ENCODE measurements around the gene AMIGO1.
A peak's percentile ranks its signal among the peaks of the same experiment; 100 is the strongest.

AMIGO1 gene

DNA sequence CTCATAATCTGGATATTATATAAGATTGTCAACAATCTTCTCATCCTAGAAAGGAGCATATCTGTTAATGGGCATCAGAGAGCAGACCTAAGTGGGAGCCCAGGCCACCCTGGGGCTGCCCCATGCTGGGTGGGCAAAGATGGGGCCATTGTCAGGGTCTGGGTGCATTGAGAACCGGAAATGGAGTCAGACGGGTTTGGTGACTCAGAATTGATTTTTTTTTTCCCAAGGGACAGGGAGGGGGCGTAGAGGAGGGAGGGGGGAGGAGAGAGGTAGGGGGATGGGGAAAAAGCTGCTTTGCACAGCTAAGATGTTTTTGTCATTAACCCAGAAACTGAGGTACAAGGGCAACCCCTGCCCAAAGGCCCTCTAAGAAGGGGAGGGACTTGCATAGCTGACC lies 24.5 kb downstream of the AMIGO1 start:
- Histone ChIP-seq H3K36me3 (ENCODE audit: control insufficient read depth, insufficient read depth, low read length) (peaks cover 11% of the 10 kb centered on the region), H3K4me1 (ENCODE audit: control insufficient read depth, insufficient read depth, low read length) (peaks cover 3% of the 10 kb centered on the region), H3K9me3 (ENCODE audit: control insufficient read depth, insufficient read depth, low read length) (no peaks in the 10 kb centered on the region), H3K27me3 (ENCODE audit: control insufficient read depth, insufficient read depth, low read length) (peaks cover 2% of the 10 kb centered on the region), H3K9ac (ENCODE audit: low read depth, low read length) (no peak overlapping the region), H3K4me3 (ENCODE audit: low read depth, low read length) (peak overlapping the region; percentile 96)

DNA sequence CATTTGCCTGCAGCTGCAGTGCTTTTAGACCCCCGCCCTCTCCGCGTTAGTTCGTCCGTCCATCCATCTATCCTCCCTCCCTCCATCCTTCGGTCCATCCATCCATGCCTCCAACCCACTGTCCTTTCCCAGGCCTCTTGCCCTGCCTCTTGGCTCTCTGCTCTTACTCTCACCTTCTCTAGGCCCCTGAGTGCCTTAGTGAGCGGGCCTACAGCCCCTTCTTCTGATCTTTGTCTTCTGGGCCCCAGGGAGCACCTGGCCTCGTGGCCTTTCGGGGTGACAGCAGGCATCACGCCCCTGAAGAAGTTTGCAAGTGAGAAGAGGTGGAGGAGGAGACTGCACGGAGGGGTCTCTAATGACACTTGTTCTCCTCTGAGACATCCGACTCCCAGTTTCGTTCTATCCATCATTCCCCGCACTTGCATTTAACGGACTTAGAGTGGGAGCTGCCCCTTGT lies 25.0 kb downstream of the AMIGO1 start:
- H3K36me3 ChIP-seq (ENCODE audit: control insufficient read depth, insufficient read depth, low read length): peaks cover 11% of the 10 kb centered on the region
- peak overlapping the region; percentile 49 for H3K9ac ChIP-seq (ENCODE audit: low read depth, low read length)
- peaks cover 2% of the 10 kb centered on the region for H3K27me3 ChIP-seq (ENCODE audit: control insufficient read depth, insufficient read depth, low read length)
- H3K4me3 ChIP-seq (ENCODE audit: low read depth, low read length): peak overlapping the region; percentile 96
- H3K4me1 ChIP-seq (ENCODE audit: control insufficient read depth, insufficient read depth, low read length): peaks cover 3% of the 10 kb centered on the region
- no peaks in the 10 kb centered on the region for H3K9me3 ChIP-seq (ENCODE audit: control insufficient read depth, insufficient read depth, low read length)

DNA sequence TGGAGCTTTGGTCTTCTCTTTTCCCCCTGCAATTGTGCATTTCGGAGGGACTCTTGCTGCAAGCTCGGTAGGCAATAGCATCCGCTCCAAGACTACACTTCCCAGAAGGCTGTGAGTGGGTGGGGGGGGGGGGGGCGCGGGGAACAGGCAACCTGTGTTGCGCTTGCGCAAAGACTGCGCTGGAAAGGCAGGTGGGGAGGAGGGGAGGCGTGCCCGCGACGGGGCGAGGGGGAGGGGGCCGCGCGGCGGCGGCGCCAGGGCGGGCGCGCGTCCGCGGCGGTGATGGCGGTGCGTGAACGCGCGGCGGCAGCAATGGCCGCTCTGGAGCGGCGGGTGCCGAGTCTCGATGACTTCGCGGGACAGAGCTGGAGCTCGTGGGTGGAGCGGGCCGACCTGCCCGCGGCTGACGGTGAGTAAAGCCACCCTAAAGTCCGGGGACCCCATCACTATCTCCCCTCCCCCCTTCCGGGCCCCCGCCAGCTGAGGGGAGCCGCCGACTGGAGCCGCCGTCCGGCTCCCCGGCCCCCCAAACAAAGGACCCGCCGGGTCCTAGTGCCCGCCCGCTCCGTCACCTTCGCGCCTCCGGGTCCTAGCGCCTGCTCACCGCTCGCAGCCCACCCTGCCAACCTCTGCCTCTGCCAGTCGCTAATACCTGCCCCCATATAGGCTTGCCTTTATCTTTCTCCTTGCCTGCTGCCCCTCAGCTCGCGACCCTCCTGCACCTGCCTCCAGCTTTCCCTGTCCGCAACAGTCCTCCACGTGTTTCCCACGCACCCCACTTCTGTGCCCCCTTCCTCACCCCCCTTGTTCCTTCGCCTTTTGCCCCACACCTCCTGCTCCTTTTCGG lies 25.6 kb downstream of the AMIGO1 start, which contains the start of gene ATXN7L2:
ATXN7L2 (plus strand) TSS at position 234 of the 847 bp plus-strand sequence; CDS start at position 283, 49 bp downstream.
- Histone ChIP-seq H3K27me3 (ENCODE audit: control insufficient read depth, insufficient read depth, low read length) (peaks cover 2% of the 10 kb centered on the region), H3K9me3 (ENCODE audit: control insufficient read depth, insufficient read depth, low read length) (no peaks in the 10 kb centered on the region), H3K36me3 (ENCODE audit: control insufficient read depth, insufficient read depth, low read length) (peaks cover 11% of the 10 kb centered on the region), H3K9ac (ENCODE audit: low read depth, low read length) (peak within 1 kb of the TSS; percentile 85), H3K4me3 (ENCODE audit: low read depth, low read length) (peak within 1 kb of the TSS; percentile 96), H3K4me1 (ENCODE audit: control insufficient read depth, insufficient read depth, low read length) (peaks cover 3% of the 10 kb centered on the region)

DNA sequence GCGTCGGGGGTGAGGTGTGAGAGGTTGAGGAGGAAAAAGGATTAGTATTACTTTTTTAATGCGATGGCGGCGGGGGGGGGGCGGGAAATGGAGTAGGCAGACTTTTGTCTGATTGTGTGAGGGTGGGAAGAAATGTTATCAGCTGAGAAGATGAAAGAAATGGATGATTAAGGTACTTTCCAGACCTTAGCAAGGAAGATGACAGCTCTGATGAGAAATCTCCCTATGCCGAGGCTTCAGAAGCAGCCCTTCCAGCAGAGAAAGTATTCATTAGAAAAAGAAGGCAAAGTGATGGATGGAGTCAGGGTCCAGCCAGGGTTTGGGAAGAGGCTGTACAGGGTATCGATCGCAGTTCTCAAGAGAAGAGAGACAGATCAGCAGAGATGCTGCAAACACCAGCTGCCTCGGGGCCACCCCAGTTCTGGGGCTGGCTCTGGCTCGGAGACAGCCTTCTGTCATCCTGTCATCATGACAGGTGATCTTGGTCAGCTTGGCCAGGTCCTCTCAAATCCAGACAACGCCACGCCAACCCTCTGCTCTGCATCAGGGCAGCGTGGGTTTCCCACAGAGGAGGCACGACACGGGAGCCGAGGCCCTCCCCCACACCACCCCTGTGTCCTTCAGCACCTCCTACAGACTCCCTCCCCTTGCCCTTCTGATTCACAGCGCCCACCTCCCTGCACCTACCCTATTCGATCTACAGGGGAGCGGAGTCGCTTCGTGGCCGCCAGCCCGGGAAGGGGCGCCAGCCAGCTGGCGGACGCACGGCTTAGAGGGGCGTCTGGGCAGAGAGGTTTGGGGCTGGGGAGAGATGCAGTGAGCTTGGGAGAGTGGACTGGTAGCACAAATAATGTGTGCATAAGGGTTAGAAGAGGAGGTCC lies 26.5 kb downstream of the AMIGO1 start:
- Histone ChIP-seq H3K9ac (ENCODE audit: low read depth, low read length) (no peak overlapping the region), H3K27me3 (ENCODE audit: control insufficient read depth, insufficient read depth, low read length) (peaks cover 2% of the 10 kb centered on the region), H3K4me1 (ENCODE audit: control insufficient read depth, insufficient read depth, low read length) (peaks cover 3% of the 10 kb centered on the region)

DNA sequence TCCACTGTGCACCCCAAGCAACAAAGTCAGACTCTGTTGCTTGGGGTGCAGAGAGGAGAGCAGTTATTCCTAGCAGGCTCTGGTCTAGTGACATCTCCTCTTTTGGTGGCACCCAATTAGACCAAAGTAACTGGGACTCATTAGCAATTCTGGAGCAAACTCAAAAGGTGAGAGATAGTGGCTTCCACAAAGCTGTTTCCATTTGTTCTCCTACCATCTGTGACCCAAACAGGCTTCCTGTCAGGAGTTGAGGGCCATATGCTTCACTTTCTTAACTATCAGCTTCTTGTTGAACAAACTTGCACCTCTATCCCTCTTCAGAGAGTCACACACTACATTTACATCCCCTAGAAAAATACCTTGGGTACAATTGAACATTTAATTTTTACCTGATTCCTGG lies 27.3 kb downstream of the AMIGO1 start:
- no peak overlapping the region for H3K9ac ChIP-seq (ENCODE audit: low read depth, low read length)
- H3K4me1 ChIP-seq (ENCODE audit: control insufficient read depth, insufficient read depth, low read length): peaks cover 3% of the 10 kb centered on the region
- no peak overlapping the region for H3K4me3 ChIP-seq (ENCODE audit: low read depth, low read length)

More for the DNA sequence above, 26.5 kb downstream of the AMIGO1 start:
- H3K36me3 ChIP-seq (ENCODE audit: control insufficient read depth, insufficient read depth, low read length): peaks cover 8% of the 10 kb centered on the region
- H3K4me3 ChIP-seq (ENCODE audit: low read depth, low read length): peak overlapping the region; percentile 87
- H3K9me3 ChIP-seq (ENCODE audit: control insufficient read depth, insufficient read depth, low read length): no peaks in the 10 kb centered on the region

DNA sequence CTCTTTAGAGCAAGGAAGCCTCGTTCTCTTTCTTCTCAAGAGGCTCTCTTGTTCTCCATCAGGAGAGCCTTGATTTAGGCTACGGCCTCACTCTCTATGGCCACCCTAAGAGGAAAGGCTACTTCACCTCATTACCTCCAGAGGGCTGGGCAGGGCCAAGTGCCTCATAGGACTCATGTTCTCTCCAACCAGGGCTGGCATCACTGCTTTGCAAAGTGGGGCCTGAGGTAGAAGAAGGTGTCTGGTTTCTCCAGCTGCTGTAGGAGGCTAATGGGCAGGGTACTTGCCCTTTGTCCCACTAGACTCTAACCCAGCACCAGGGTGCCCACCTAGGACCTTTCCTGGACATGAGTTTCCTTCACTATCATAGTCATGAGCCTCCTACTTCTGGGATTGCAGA lies 27.9 kb downstream of the AMIGO1 start:
- Histone ChIP-seq H3K9ac (ENCODE audit: low read depth, low read length) (no peak overlapping the region), H3K36me3 (ENCODE audit: control insufficient read depth, insufficient read depth, low read length) (peaks cover 4% of the 10 kb centered on the region), H3K4me3 (ENCODE audit: low read depth, low read length) (no peak overlapping the region), H3K4me1 (ENCODE audit: control insufficient read depth, insufficient read depth, low read length) (peaks cover 3% of the 10 kb centered on the region), H3K9me3 (ENCODE audit: control insufficient read depth, insufficient read depth, low read length) (no peaks in the 10 kb centered on the region), H3K27me3 (ENCODE audit: control insufficient read depth, insufficient read depth, low read length) (peaks cover 2% of the 10 kb centered on the region)

More for the DNA sequence above, 27.3 kb downstream of the AMIGO1 start:
- H3K9me3 ChIP-seq (ENCODE audit: control insufficient read depth, insufficient read depth, low read length): no peaks in the 10 kb centered on the region
- peaks cover 2% of the 10 kb centered on the region for H3K27me3 ChIP-seq (ENCODE audit: control insufficient read depth, insufficient read depth, low read length)
- H3K36me3 ChIP-seq (ENCODE audit: control insufficient read depth, insufficient read depth, low read length): peaks cover 4% of the 10 kb centered on the region

GRCh38 chr1:109479901-109480300 lies 29.6 kb downstream of the AMIGO1 start:
- no peaks in the 10 kb centered on the region for H3K4me1 ChIP-seq (ENCODE audit: control insufficient read depth, insufficient read depth, low read length)
- no peak overlapping the region for H3K4me3 ChIP-seq (ENCODE audit: low read depth, low read length)
- H3K27me3 ChIP-seq (ENCODE audit: control insufficient read depth, insufficient read depth, low read length): peaks cover 2% of the 10 kb centered on the region
- no peaks in the 10 kb centered on the region for H3K9me3 ChIP-seq (ENCODE audit: control insufficient read depth, insufficient read depth, low read length)
- no peaks in the 10 kb centered on the region for H3K36me3 ChIP-seq (ENCODE audit: control insufficient read depth, insufficient read depth, low read length)
- no peak overlapping the region for H3K9ac ChIP-seq (ENCODE audit: low read depth, low read length)

GRCh38 chr1:109479311-109479710 lies 30.2 kb downstream of the AMIGO1 start:
- Histone ChIP-seq H3K9me3 (ENCODE audit: control insufficient read depth, insufficient read depth, low read length) (no peaks in the 10 kb centered on the region), H3K9ac (ENCODE audit: low read depth, low read length) (no peak overlapping the region), H3K4me3 (ENCODE audit: low read depth, low read length) (no peak overlapping the region), H3K4me1 (ENCODE audit: control insufficient read depth, insufficient read depth, low read length) (no peaks in the 10 kb centered on the region), H3K36me3 (ENCODE audit: control insufficient read depth, insufficient read depth, low read length) (no peaks in the 10 kb centered on the region), H3K27me3 (ENCODE audit: control insufficient read depth, insufficient read depth, low read length) (peaks cover 2% of the 10 kb centered on the region)

- no peaks in the 10 kb centered on the region for H3K36me3 ChIP-seq (ENCODE audit: control insufficient read depth, insufficient read depth, low read length)
- peaks cover 2% of the 10 kb centered on the region for H3K27me3 ChIP-seq (ENCODE audit: control insufficient read depth, insufficient read depth, low read length)
- no peaks in the 10 kb centered on the region for H3K4me1 ChIP-seq (ENCODE audit: control insufficient read depth, insufficient read depth, low read length)
- no peaks in the 10 kb centered on the region for H3K9me3 ChIP-seq (ENCODE audit: control insufficient read depth, insufficient read depth, low read length)
- no peak overlapping the region for H3K9ac ChIP-seq (ENCODE audit: low read depth, low read length)
- no peak overlapping the region for H3K4me3 ChIP-seq (ENCODE audit: low read depth, low read length)
These were observed 30.7 kb downstream of the AMIGO1 start for GRCh38 chr1:109478806-109479205.

DNA sequence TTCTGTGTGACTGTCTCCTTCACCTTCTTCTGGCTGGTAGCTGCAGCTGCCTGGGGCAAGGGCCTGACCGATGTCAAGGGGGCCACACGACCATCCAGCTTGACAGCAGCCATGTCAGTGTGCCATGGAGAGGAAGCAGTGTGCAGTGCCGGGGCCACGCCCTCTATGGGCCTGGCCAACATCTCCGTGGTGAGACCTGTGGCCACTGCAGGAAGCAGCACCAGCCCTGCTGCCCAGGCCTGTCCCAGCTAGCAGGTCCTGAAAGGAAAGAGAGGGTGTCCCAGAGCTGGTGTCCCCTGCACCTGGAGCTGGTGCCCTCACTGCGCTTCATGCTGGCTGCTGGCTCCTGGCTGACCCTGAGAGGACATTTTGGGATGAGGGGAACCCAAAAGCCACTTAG lies 31.7 kb downstream of the AMIGO1 start:
- no peaks in the 10 kb centered on the region for H3K36me3 ChIP-seq (ENCODE audit: control insufficient read depth, insufficient read depth, low read length)
- peaks cover 2% of the 10 kb centered on the region for H3K27me3 ChIP-seq (ENCODE audit: control insufficient read depth, insufficient read depth, low read length)
- no peaks in the 10 kb centered on the region for H3K4me1 ChIP-seq (ENCODE audit: control insufficient read depth, insufficient read depth, low read length)
- no peaks in the 10 kb centered on the region for H3K9me3 ChIP-seq (ENCODE audit: control insufficient read depth, insufficient read depth, low read length)
- no peak overlapping the region for H3K9ac ChIP-seq (ENCODE audit: low read depth, low read length)
- H3K4me3 ChIP-seq (ENCODE audit: low read depth, low read length): no peak overlapping the region

GRCh38 chr1:109476825-109477224 lies 32.7 kb downstream of the AMIGO1 start:
- Histone ChIP-seq H3K27me3 (ENCODE audit: control insufficient read depth, insufficient read depth, low read length) (no peaks in the 10 kb centered on the region), H3K4me3 (ENCODE audit: low read depth, low read length) (no peak overlapping the region), H3K9ac (ENCODE audit: low read depth, low read length) (no peak overlapping the region), H3K36me3 (ENCODE audit: control insufficient read depth, insufficient read depth, low read length) (no peaks in the 10 kb centered on the region), H3K4me1 (ENCODE audit: control insufficient read depth, insufficient read depth, low read length) (no peaks in the 10 kb centered on the region), H3K9me3 (ENCODE audit: control insufficient read depth, insufficient read depth, low read length) (no peaks in the 10 kb centered on the region)

All from iPS-15b (cell line).